NCI-H226 (cell line): ENCODE results near the gene PLET1.
"Not testable (repeated sequence)": the region's sequence is repeated elsewhere in the genome, so short reads cannot be mapped to it uniquely, and the experiment has no call there.

ENCODE experiments used
- DNase-seq: peaks from one replicate; pipeline ENCODE4 v3.0.0-alpha.2; 2015

The PLET1 gene

DNA sequence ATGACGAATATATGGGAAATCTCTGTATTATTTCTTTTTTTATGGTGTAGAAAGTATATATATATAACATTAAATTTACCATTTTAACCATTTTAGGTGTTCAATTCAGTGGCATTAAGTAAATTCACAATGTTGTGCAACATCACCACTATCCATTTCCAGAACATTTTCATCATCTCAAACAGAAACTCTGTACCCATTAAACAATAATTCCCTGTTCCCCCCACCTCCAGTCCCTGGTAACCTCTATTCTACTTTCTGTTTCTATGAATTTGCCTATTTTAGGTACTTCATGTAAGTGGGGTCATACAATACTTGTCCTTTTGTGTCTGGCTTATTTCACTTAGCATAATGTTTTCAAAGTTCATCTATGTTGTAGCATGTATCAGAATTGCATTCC lies 49.8 kb downstream of the PLET1 start:
- DNase-seq = no peak

DNA sequence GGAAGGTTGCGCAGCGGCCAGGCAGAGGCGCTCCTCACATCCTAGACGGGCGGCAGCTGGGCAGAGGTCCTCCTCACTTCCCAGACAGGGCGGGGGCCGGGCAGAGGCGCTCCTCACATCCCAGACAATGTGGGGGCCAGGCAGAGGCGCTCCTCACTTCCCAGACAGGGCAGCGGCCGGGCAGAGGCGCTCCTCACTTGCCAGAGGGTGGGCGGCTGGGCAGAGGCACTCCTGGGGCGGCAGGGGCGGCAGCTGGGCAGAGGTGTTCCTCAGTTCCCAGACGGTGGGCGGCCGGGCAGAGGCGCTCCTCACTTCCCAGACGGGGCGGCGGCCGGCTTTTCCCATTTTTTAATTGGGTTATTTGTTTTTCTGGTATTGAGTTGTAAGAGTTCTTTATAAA lies 54.6 kb downstream of the PLET1 start:
- no peak for DNase-seq

- DNase-seq = no peak
Observed at GRCh38 chr11:112200252-112200651, 60.4 kb downstream of the PLET1 start.

DNA sequence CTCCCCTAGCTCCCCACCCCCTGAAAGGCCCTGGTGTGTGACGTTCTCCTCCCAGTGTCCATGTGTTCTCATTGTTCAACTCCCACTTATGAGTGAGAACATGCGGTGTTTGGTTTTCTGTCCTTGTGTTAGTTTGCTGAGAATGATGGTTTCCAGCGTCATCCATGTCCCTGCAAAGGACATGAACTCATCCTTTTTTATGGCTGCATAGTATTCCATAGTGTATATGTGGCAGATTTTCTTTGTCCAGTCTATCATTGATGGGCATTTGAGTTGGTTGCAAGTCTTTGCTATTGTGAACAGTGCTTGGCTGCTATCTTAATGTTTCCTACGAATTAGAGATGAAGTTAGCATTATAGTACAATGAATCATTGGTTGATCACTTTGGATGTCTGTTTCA lies 61.6 kb downstream of the PLET1 start:
- not testable (repeated sequence) for DNase-seq
